Measurements from ENCODE around the gene PTGR2. TPM values are rescaled to one million over a fixed set of nuclear protein-coding genes. Genes with fewer than 3 reads are reported as not detected.

PTGR2 gene
- total RNA-seq, 1 donor from 2014 or later = 14.0 TPM

DNA sequence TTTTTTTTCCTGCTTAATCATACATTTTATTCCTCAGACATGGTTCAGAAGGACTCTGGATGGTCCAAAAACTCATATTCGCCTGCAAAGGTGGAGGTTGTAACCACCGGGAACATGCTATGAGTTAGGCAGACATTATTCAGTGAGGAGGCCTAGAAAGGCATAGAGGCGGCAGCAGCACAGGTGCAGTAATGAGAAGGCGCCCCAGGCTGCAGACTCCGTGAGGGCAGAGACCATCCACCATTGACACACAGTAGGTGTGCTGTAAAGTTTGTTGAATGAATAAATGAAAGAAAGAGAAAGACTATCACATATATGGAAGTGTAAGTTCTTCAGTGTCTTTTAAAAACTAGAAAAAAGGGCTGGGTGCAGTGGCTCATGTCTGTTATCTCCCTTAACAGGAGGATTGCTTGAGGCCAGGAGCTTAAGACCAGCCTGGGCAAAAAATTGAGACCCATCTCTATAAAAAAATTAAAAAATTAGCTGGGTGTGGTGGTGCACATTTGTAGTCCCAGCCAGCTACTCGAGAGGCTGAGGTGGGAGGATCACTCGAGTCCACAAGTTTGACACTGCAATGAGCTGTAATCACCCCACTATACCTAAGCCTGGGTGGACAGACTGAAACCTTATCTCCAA, 34.5 kb upstream of the PTGR2 start:
- TF ChIP-seq, protein P1, sequence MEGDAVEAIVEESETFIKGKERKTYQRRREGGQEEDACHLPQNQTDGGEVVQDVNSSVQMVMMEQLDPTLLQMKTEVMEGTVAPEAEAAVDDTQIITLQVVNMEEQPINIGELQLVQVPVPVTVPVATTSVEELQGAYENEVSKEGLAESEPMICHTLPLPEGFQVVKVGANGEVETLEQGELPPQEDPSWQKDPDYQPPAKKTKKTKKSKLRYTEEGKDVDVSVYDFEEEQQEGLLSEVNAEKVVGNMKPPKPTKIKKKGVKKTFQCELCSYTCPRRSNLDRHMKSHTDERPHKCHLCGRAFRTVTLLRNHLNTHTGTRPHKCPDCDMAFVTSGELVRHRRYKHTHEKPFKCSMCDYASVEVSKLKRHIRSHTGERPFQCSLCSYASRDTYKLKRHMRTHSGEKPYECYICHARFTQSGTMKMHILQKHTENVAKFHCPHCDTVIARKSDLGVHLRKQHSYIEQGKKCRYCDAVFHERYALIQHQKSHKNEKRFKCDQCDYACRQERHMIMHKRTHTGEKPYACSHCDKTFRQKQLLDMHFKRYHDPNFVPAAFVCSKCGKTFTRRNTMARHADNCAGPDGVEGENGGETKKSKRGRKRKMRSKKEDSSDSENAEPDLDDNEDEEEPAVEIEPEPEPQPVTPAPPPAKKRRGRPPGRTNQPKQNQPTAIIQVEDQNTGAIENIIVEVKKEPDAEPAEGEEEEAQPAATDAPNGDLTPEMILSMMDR (IDR thresholded peaks at IDR 0.05; ENCODE audit: unreplicated experiment) = no peak
- H3K9me3 Mint-ChIP-seq = no peaks in the 10 kb centered on the region

DNA sequence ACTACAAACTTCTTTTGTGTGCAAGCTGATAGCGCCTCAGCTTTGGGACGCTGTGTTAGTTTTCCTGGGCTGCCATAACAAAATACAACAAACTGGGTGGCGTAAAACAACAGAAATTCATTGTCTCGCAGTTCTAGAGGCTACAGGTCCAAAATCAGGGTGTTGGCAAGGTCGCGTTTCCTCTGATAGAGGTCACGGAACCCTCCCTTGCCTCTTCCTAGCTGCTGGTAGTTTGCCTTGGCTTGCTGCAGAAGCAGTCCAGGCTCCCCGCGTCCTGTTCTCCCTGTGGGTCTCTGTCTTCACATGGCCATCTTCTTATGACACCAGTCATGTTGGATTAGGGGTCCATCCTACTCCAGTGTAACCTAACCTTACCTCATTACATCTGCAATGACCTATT, 32.8 kb upstream of the PTGR2 start:
- Mint-ChIP-seq H3K27me3 (ENCODE audit: low read depth) (no peaks in the 10 kb centered on the region), H3K9me3 (peaks cover 11% of the 10 kb centered on the region), H3K36me3 (peaks cover 3% of the 10 kb centered on the region), H3K4me1 (peaks cover 7% of the 10 kb centered on the region), H3K4me3 (no peak overlapping the region), H3K27ac (no peak overlapping the region)
- TF ChIP-seq, protein P1 (IDR thresholded peaks at IDR 0.05; ENCODE audit: unreplicated experiment) = no peak
- DNase-seq (ENCODE audit: low spot score in 2 of 2, unreplicated experiment in 2 of 2) = no peak

More for the DNA sequence above, 34.5 kb upstream of the PTGR2 start:
- DNase-seq (ENCODE audit: low spot score in 2 of 2, unreplicated experiment in 2 of 2) = no peak
- Mint-ChIP-seq H3K36me3 (no peaks in the 10 kb centered on the region), H3K4me3 (no peak overlapping the region), H3K27me3 (ENCODE audit: low read depth) (no peaks in the 10 kb centered on the region), H3K4me1 (peaks cover 7% of the 10 kb centered on the region), H3K27ac (no peak overlapping the region)

DNA sequence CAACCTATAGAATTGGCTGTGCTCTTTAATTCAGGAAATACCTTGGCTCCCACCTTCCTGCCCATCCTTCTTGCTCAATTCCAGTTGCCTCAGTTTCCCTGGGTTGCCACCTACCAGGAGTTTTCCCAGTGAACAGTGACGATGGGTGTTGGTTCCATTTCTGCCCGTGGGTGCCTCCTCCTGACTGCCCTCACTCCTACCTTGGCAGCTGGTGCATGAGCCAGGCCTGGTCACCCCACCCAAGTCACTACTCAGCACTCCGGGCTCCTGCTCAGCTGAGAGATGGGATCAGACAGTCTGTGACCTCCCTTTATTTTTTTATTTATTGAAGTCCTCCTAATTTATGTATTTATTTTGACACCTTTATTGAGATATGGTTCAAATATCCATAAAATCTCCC, 31.0 kb upstream of the PTGR2 start:
- Mint-ChIP-seq H3K4me3 (no peak overlapping the region), H3K27me3 (ENCODE audit: low read depth) (no peaks in the 10 kb centered on the region), H3K36me3 (peaks cover 3% of the 10 kb centered on the region), H3K27ac (no peak overlapping the region), H3K4me1 (peaks cover 7% of the 10 kb centered on the region), H3K9me3 (peaks cover 11% of the 10 kb centered on the region)
- no peak for DNase-seq (ENCODE audit: low spot score in 2 of 2, unreplicated experiment in 2 of 2)
- TF ChIP-seq, protein P1 (IDR thresholded peaks at IDR 0.05; ENCODE audit: unreplicated experiment) = no peak

DNA sequence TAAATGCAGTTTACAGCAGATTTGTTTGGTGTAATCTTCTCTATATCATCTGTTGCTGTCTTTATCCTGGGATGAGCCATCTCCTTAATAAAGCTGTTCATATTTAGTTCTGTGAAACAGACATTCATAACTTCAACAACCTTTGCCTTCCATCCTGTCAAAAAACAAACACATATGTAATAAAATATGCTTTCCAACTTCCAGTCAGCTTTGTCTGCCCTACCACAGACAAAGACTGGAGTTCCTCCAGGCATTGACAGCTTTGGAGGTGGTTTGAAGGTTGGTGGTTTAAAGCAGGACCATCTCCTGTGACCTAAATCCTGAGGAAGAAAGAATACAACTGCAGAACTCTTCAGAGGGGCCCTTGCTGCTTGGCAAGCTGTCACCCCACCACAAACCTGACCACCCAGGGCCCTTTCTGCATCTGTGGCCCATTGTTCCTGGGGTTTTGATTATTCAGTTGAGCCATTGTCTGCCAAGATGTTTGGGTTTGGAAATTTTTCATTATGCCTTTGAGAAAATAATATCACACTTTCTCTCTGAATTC, 28.2 kb upstream of the PTGR2 start:
- no peak overlapping the region for H3K4me3 Mint-ChIP-seq
- H3K9me3 Mint-ChIP-seq = peaks cover 11% of the 10 kb centered on the region
- peaks cover 3% of the 10 kb centered on the region for H3K36me3 Mint-ChIP-seq
- peaks cover 6% of the 10 kb centered on the region for H3K4me1 Mint-ChIP-seq
- TF ChIP-seq, protein P1 (IDR thresholded peaks at IDR 0.05; ENCODE audit: unreplicated experiment) = no peak
- no peak overlapping the region for H3K27ac Mint-ChIP-seq
- no peak for DNase-seq (ENCODE audit: low spot score in 2 of 2, unreplicated experiment in 2 of 2)
- no peaks in the 10 kb centered on the region for H3K27me3 Mint-ChIP-seq (ENCODE audit: low read depth)

DNA sequence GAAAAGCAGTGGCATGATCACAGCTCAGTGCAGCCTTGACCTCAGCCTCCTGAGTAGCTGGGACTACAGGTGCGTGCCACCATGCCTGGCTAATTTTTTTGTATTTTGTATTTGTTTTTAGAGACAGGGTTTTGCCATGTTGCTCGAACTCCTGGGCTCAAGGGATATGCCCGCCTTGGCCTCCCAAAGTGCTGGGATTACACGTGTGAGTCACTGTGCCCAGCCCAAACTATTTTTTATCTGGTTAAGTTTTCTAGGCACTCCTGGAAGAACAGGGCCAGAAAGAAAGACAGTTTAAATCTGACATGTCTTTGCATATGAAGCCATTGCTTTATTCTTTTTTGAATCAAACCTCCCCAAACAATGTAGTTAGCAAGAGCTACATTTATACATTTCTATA, 27.5 kb upstream of the PTGR2 start:
- DNase-seq (ENCODE audit: low spot score in 2 of 2, unreplicated experiment in 2 of 2) = no peak
- Mint-ChIP-seq H3K4me3 (no peak overlapping the region), H3K4me1 (peaks cover 6% of the 10 kb centered on the region), H3K9me3 (peaks cover 11% of the 10 kb centered on the region), H3K27ac (no peak overlapping the region), H3K27me3 (ENCODE audit: low read depth) (no peaks in the 10 kb centered on the region), H3K36me3 (peaks cover 3% of the 10 kb centered on the region)
- TF ChIP-seq, protein P1 (IDR thresholded peaks at IDR 0.05; ENCODE audit: unreplicated experiment) = no peak
